A172 (cell line): Measurements from ENCODE around the gene ARMC5. TPM values are rescaled to one million over a fixed set of nuclear protein-coding genes. Genes with fewer than 3 reads are reported as not detected.
"Not testable (repeated sequence)": the region's sequence is repeated elsewhere in the genome, so short reads cannot be mapped to it uniquely, and the experiment has no call there.

Experiments used
- DNase-seq: peaks from one replicate; pipeline ENCODE4 v3.0.0-alpha.2; 2015; ENCODE audit warnings: low spot score
- total RNA-seq: library from RNA; depleted of rRNA; stranded (reverse); fragments of >200 nt; shearing (Covaris generic); gene quantifications from 2 replicates; pipeline ENCODE4 v1.2.3, GENCODE V29; 2014; rRNA removed

ARMC5 gene
- 17.7 and 18.6 TPM in 2 replicates for total RNA-seq

GRCh38 chr16:31458844-31459686, at the start of gene ARMC5:
Gene ARMC5 (plus strand): TSS chr16:31459501. CDS start chr16:31459525, 24 bp downstream.
- peak; percentile 98 for DNase-seq

- DNase-seq = no peak
Measured at GRCh38 chr16:31410082-31410481, 49.2 kb upstream of the ARMC5 start.

GRCh38 chr16:31411024-31411844, 48.1 kb upstream of the ARMC5 start:
- no peak for DNase-seq

- DNase-seq = no peak
Measured at GRCh38 chr16:31412750-31413149, 46.6 kb upstream of the ARMC5 start.

GRCh38 chr16:31413381-31413780, 45.9 kb upstream of the ARMC5 start:
- no peak for DNase-seq

- no peak for DNase-seq
Measured at GRCh38 chr16:31413943-31414342, 45.4 kb upstream of the ARMC5 start.

- DNase-seq = no peak
Measured at GRCh38 chr16:31414706-31415105, 44.6 kb upstream of the ARMC5 start.

GRCh38 chr16:31416371-31416770, 42.9 kb upstream of the ARMC5 start:
- no peak for DNase-seq

GRCh38 chr16:31417036-31417435, 42.3 kb upstream of the ARMC5 start:
- not testable (repeated sequence) for DNase-seq

GRCh38 chr16:31417916-31418315, 41.4 kb upstream of the ARMC5 start:
- DNase-seq = no peak

- no peak for DNase-seq
Measured at GRCh38 chr16:31420037-31420436, 39.3 kb upstream of the ARMC5 start.

- no peak for DNase-seq
Measured at GRCh38 chr16:31421587-31421986, 37.7 kb upstream of the ARMC5 start.

GRCh38 chr16:31423241-31423640, 36.1 kb upstream of the ARMC5 start:
- DNase-seq = no peak

- DNase-seq = no peak
Measured at GRCh38 chr16:31423801-31424200, 35.5 kb upstream of the ARMC5 start.

GRCh38 chr16:31427441-31428278, 31.6 kb upstream of the ARMC5 start:
- DNase-seq = no peak

- no peak for DNase-seq
Measured at GRCh38 chr16:31428279-31428597, 31.1 kb upstream of the ARMC5 start, which contains the start of gene COX6A2. Gene COX6A2 (minus strand): TSS chr16:31428360. CDS start chr16:31428325, 35 bp downstream.

GRCh38 chr16:31428638-31429247, 30.6 kb upstream of the ARMC5 start:
- DNase-seq = no peak

- no peak for DNase-seq
Measured at GRCh38 chr16:31429314-31429713, 30.0 kb upstream of the ARMC5 start.

GRCh38 chr16:31429796-31430195, 29.5 kb upstream of the ARMC5 start:
- no peak for DNase-seq

GRCh38 chr16:31430380-31431052, 28.8 kb upstream of the ARMC5 start:
- no peak for DNase-seq
